ENCODE data around the gene SEPHS1. TPM values are rescaled to one million over a fixed set of nuclear protein-coding genes. Genes with fewer than 3 reads are reported as not detected.
"Not testable (repeated sequence)": the region's sequence is repeated elsewhere in the genome, so short reads cannot be mapped to it uniquely, and the experiment has no call there.

The SEPHS1 gene
- polyA plus RNA-seq, 3 donors: 111 to 131 (median 131) TPM

GRCh38 chr10:13338390-13339110 lies 9.5 kb downstream of the SEPHS1 start:
- DNase-seq (ENCODE audit: extremely low read depth in 1 of 11, low read depth in 9 of 11, low spot score in 4 of 11): peak in 1 of 11 donors; percentile 20

GRCh38 chr10:13337827-13338196 lies 10.3 kb downstream of the SEPHS1 start:
- DNase-seq (ENCODE audit: extremely low read depth in 1 of 11, low read depth in 9 of 11, low spot score in 4 of 11): no peak

DNA sequence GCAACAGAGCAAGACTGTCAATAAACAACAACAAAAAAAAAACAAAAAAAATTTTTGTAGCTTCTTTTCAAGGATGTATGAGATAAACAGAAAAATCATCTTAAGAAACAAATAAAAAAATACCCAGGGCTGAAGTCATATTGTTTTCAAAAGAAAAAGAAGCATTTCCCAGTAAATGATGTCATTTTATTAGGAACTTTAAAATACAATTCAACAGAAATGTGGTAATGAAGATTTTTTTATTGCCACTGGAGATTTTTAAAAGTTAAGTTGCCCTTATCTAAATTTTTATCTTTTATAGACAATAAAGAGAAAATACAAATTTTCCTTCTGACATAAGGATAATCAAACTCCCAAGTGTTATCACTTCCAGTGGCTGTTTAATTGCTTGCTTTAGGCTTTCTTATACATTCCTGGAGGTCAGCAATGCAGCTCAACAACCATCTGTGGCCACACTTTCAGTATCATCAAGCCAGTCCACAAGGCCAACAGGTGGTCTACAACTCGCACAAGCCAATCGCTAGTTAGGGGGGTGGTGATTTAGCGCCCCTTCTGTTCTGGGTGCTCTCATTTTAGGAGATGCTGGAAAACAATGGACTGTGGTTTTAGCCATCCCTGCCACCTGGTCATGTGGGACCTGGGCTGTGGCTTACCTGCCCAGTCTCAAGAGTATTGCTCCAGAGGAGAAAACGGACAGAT lies 10.8 kb downstream of the SEPHS1 start:
- DNase-seq (ENCODE audit: extremely low read depth in 1 of 11, low read depth in 9 of 11, low spot score in 4 of 11): no peak

DNA sequence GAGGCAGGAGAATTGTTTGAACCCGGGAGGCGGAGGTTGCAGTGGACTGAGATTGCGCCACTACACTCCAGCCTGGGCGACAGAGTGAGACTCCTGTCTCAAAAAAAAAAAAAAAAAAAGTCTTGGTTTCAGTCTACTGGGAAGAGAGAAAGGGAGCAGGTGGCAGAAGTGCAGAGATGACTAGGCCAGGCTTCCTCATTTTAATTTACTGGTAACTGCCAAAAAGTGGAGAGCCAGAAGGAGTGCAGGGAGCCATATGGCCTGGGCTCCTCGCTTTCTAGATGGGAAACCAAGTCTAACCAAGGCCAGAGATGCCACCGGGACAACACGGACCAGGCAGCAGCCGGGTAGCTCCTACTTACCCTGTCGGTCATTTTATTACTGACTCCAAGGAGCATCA lies 12.2 kb downstream of the SEPHS1 start:
- no peak for DNase-seq (ENCODE audit: extremely low read depth in 1 of 11, low read depth in 9 of 11, low spot score in 4 of 11)

DNA sequence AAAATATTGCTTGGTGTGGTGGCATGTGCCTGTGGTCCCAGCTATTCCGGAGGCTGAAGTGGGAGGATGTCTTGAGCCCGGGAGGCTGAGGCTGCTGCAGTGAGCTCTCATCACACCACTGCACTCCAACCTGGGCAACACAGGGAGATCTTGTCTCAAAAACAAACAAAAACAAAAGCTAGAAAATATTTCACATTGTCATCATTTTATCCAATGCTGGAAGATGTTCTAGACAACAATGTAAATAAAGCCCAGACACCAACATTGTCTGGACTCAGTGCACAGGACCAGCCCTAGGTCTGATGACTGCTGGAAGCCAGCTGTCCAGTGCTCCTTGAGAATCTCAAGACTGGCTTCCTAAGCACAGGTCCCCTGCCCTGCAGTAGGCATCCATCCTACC lies 13.5 kb downstream of the SEPHS1 start:
- DNase-seq (ENCODE audit: extremely low read depth in 1 of 11, low read depth in 9 of 11, low spot score in 4 of 11): no peak

GRCh38 chr10:13331646-13332045 lies 16.4 kb downstream of the SEPHS1 start:
- DNase-seq (ENCODE audit: extremely low read depth in 1 of 11, low read depth in 9 of 11, low spot score in 4 of 11): no peak

DNA sequence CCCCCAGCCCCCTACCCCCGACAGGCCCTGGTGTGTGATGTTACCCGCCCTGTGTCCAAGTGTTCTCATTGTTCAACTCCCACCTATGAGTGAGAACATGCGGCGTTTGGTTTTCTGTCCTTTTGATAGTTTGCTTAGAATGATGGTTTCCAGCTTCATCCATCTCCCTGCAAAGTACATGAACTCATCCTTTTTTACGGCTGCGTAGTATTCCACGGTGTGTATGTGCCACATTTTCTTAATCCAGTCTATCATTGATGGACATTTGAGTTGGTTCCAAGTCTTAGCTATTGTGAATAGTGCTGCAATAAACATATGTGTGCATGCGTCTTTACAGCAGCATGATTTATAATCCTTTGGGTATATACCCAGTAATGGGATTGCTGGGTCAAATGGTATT lies 17.1 kb downstream of the SEPHS1 start:
- DNase-seq (ENCODE audit: extremely low read depth in 1 of 11, low read depth in 9 of 11, low spot score in 4 of 11): not testable (repeated sequence)

DNA sequence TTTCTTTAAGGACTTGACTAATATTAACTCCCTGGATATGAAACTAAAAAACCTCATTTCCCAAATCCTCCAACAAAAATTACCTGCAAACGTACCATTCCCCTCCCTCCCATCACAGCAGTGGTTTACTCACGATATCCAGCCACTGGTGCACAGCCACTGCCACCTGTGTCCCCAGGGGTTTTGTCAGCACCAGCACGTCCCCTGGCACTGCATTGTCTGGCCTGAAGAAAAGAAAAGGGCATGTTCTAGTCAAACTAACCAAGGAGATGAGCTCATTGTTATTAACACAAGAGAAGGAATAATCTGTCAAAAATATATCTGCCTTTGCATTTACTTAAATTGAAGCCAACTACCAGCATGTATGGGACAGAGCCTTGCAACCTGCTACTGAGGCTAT lies 18.5 kb downstream of the SEPHS1 start:
- DNase-seq (ENCODE audit: extremely low read depth in 1 of 11, low read depth in 9 of 11, low spot score in 4 of 11): no peak

- DNase-seq (ENCODE audit: extremely low read depth in 1 of 11, low read depth in 9 of 11, low spot score in 4 of 11): no peak
Observed at GRCh38 chr10:13328613-13329012, 19.5 kb downstream of the SEPHS1 start.

GRCh38 chr10:13328126-13328525 lies 20.0 kb downstream of the SEPHS1 start:
- DNase-seq (ENCODE audit: extremely low read depth in 1 of 11, low read depth in 9 of 11, low spot score in 4 of 11): no peak

GRCh38 chr10:13327534-13327933 lies 20.6 kb downstream of the SEPHS1 start:
- no peak for DNase-seq (ENCODE audit: extremely low read depth in 1 of 11, low read depth in 9 of 11, low spot score in 4 of 11)

- no peak for DNase-seq (ENCODE audit: extremely low read depth in 1 of 11, low read depth in 9 of 11, low spot score in 4 of 11)
Observed at GRCh38 chr10:13322615-13323148, 25.4 kb downstream of the SEPHS1 start.

DNA sequence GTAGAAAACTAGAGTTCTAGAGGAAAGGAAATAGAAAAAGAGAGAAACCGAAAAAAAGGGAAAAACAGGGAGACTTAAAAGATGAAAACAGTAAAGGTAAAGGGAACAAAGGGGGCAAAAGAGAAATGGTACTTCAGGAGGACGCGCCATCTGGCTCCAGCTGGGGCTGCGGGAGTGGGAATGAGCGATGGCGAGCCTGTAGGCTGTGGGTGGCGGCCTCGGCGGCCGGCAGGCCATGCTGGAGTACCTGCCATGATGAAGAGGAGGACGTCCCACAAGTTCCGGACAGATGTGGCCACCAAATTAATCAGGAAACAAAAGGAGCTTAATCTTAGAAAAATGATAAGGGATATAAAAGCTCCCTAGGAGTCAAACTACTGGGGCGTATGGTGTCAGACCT lies 26.5 kb downstream of the SEPHS1 start:
- no peak for DNase-seq (ENCODE audit: extremely low read depth in 1 of 11, low read depth in 9 of 11, low spot score in 4 of 11)

GRCh38 chr10:13319166-13319565 lies 28.9 kb downstream of the SEPHS1 start:
- DNase-seq (ENCODE audit: extremely low read depth in 1 of 11, low read depth in 9 of 11, low spot score in 4 of 11): no peak

- DNase-seq (ENCODE audit: extremely low read depth in 1 of 11, low read depth in 9 of 11, low spot score in 4 of 11): no peak
Observed at GRCh38 chr10:13317474-13317873, 30.6 kb downstream of the SEPHS1 start.

DNA sequence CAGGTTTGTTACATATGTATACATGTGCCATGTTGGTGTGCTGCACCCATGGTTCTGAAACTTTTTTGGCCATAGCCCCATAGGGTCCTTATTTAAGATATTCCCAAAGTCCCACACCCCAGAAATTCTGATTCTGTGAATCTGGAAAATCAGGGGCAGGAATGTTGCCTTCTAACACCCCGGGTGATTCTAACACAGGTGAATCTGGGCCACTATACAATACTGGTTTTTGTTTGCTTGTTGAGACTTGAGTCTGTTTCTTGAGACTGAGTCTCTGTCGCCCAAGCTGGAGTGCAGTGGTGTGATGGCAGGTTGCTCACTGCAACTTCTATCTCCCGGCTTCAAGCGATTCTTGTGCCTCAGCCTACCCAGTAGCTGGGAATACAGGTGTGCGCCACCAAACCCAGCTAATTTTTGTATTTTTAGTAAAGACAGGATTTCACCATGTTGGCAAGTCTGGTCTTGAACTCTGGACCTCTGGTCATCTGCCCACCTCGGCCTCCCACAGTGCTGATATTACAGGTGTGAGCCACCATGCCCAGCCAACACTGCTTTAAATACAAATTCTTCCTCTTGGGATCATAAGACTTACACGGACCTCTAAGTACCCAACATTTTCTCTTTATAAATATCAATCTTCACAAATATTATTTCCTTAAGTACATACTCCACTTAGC lies 31.3 kb downstream of the SEPHS1 start:
- DNase-seq (ENCODE audit: extremely low read depth in 1 of 11, low read depth in 9 of 11, low spot score in 4 of 11): no peak

DNA sequence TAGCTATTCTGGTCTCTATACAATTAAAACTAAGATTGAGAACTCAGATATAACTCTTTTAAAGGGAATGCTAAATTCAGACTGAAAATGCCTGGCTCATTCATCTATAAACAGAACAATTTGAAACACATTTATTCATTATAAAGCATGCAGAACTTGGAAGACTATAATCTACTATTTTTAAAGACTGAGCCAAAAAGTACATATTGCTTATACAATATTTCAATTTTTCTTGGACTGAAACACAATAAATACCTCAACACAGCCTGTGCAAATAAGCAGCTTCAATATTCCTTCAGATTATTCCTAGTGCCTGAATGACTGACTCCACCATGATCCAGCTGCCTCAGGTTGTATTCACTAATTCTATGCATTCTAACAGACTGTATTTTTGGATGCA lies 32.7 kb downstream of the SEPHS1 start:
- no peak for DNase-seq (ENCODE audit: extremely low read depth in 1 of 11, low read depth in 9 of 11, low spot score in 4 of 11)

DNA sequence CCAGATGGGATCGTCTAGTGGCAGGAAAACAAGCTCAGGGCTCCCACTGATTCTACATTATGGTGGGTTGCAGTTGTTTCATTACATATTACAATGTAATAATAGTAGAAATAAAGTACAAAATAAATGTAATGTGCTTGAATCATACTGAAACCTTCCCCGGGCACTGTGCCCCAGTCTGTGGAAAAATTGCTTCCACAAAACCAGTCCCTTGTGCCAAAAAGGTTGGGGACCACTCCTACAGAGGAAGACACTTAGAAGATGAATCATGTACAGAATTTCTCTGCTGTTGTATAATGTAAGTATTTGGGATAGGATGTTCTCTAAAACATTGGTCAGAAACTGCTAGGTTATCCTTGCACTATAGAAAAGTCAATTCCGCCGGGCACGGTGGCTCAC lies 36.9 kb downstream of the SEPHS1 start:
- no peak for DNase-seq (ENCODE audit: extremely low read depth in 1 of 11, low read depth in 9 of 11, low spot score in 4 of 11)

DNA sequence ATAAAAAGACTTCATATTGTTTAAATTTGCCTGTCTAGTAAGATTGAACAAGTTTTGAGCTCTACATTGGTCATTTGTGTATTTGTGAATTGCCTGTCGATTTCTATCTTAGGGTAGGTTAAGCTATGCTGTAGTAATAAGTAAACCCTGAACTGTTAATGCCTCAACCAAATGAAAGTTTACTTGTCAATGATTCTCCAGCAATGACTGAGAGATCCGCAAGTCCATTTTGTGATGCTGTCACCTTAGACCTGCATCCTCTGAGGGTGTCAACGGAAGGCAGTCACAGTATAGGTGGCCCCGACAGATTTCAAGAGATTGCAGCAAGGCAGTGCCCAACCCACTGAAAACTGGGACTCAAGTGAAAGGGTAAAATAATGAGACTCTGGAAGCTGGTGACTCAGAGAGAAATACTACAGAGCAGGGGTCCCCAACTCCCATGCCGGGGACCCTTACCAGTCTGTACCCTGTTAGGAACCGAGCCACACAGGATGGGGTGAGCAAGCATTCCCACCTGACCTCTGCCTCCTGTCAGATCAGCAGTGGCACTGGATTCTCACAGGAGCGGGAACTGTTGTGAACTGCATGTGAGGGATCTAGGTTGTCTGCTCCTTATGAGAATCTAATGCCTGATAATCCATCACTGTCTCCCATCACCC lies 37.4 kb downstream of the SEPHS1 start:
- peak in 1 of 11 donors; percentile 15 for DNase-seq (ENCODE audit: extremely low read depth in 1 of 11, low read depth in 9 of 11, low spot score in 4 of 11)

DNA sequence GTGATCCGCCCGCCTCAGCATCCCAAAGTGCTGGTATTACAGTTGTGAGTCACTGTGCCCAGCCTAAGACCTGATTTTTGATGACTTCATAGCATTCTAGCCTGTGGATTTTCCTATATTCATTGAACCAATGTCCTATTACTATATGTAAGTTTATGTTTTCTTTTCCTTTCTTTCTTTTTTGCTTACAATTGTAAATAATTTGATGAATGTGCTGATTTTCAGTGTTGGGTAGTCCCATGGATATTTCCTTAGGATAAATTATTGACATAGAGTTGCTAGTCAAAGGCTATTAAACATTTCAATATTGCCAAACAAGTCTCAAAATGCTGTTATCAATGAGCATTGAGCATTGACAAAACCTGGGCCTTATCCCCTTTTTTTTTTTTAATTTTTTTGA lies 38.3 kb downstream of the SEPHS1 start:
- no peak for DNase-seq (ENCODE audit: extremely low read depth in 1 of 11, low read depth in 9 of 11, low spot score in 4 of 11)

All from renal cortex interstitium (tissue), 11 donors.